ENCODE measurements around the gene MAML3. TPM values are rescaled to one million over a fixed set of nuclear protein-coding genes. Genes with fewer than 3 reads are reported as not detected.

Gene MAML3
- total and polyA plus RNA-seq, 2 experiments from 2014 or later, result 1.7 to 6.5 TPM

- H3K9me3 Mint-ChIP-seq, result no peaks in the 10 kb centered on the region
- no peak overlapping the region for H3K4me2 ChIP-seq
- H3K27ac ChIP-seq (ENCODE audit: low read depth), result no peak overlapping the region
- H3K27me3 ChIP-seq (ENCODE audit: insufficient read depth), result no peaks in the 10 kb centered on the region
- no peak for ATAC-seq
- H3K27ac Mint-ChIP-seq, result no peak overlapping the region
- no peak overlapping the region for H3K4me3 Mint-ChIP-seq
- no peaks in the 10 kb centered on the region for H3K36me3 Mint-ChIP-seq (ENCODE audit: low read depth)
- H3K4me1 Mint-ChIP-seq, result peaks cover 14% of the 10 kb centered on the region
- TF ChIP-seq JUNB (IDR thresholded peaks at IDR 0.05; ENCODE audit: unreplicated experiment), result no peak
- TF ChIP-seq EZH2 (IDR thresholded peaks at IDR 0.05; ENCODE audit: low read depth, unreplicated experiment), result no peak
- TF ChIP-seq REST (IDR thresholded peaks at IDR 0.05; ENCODE audit: unreplicated experiment), result no peak
- no peak for TF ChIP-seq ETS1 (IDR thresholded peaks at IDR 0.05)
- no peak for TF ChIP-seq CREB1 (CRISPR knock-in tag; IDR thresholded peaks at IDR 0.05; ENCODE audit: low read depth)
- no peak for TF ChIP-seq ZNF462 (CRISPR knock-in tag; IDR thresholded peaks at IDR 0.05)
- TF ChIP-seq POLR2AphosphoS5 (IDR thresholded peaks at IDR 0.05; ENCODE audit: low read depth), result no peak
- TF ChIP-seq STAT1 (IDR thresholded peaks at IDR 0.05; ENCODE audit: unreplicated experiment), result no peak
- TF ChIP-seq ZNF331 (CRISPR knock-in tag; IDR thresholded peaks at IDR 0.05; ENCODE audit: low read depth), result no peak
- no peak for TF ChIP-seq EZH2phosphoT487 (IDR thresholded peaks at IDR 0.05; ENCODE audit: unreplicated experiment)
- TF ChIP-seq CTCF (conservative IDR thresholded peaks at IDR 0.05; ENCODE audit: low read depth in 2 of 2), result no peak
- TF ChIP-seq NANOG (IDR thresholded peaks at IDR 0.05; ENCODE audit: borderline replicate concordance), result no peak
- TF ChIP-seq ZNF114 (CRISPR knock-in tag; IDR thresholded peaks at IDR 0.05), result no peak
- no peaks in the 10 kb centered on the region for H4K20me1 ChIP-seq (replicated peaks; ENCODE audit: insufficient read depth)
- H3K36me3 ChIP-seq (ENCODE audit: insufficient read depth), result no peaks in the 10 kb centered on the region
- H3K79me2 ChIP-seq (replicated peaks; ENCODE audit: insufficient read depth), result no peaks in the 10 kb centered on the region
- no peak overlapping the region for H3K4me3 ChIP-seq
- H2AFZ ChIP-seq, result no peak overlapping the region
- H3K9me2 ChIP-seq (ENCODE audit: insufficient read depth), result no peaks in the 10 kb centered on the region
- peaks cover 10% of the 10 kb centered on the region for H3K4me1 ChIP-seq (ENCODE audit: insufficient read depth)
- no peaks in the 10 kb centered on the region for H3F3A ChIP-seq (replicated peaks; ENCODE audit: low read depth)
- H3K27me3 Mint-ChIP-seq (ENCODE audit: insufficient read depth, low read depth, poor library complexity), result peaks cover 6% of the 10 kb centered on the region
- DNase-seq (ENCODE audit: low spot score), result no peak
Observed at GRCh38 chr4:139743027-139743426, 411.0 kb downstream of the MAML3 start.
